Esophagus squamous epithelium (tissue), 5 donors: ENCODE measurements around the gene LBR. TPM values are rescaled to one million over a fixed set of nuclear protein-coding genes. Genes with fewer than 3 reads are reported as not detected.

Experiments
- DNase-seq: peaks from one replicate; lab custom pipeline; 2025; lab: John Stamatoyannopoulos, UW
- H3K27ac ChIP-seq, 4 donors: fragments of 200-600 bp; sonication (generic); one replicate each; pipeline ENCODE4 v1.5.1; 2016 to 2019; ENCODE audit warnings: mild to moderate bottlenecking in 1 of 4
- H3K27me3 ChIP-seq, 4 donors: fragments of 200-600 bp; sonication (generic); 1 replicate in 3 of 4; 2 replicates in 1 of 4; pipeline versions ENCODE4 v1.5.1 to v1.6.0; 2017 to 2021; ENCODE audit warnings: antibody characterized with exemption in 1 of 4
- H3K36me3 ChIP-seq, 3 donors: fragments of 200-600 bp; sonication (generic); one replicate each; pipeline ENCODE4 v1.5.1; 2016 to 2019
- H3K4me1 ChIP-seq, 3 donors: fragments of 200-600 bp; sonication (generic); one replicate each; pipeline ENCODE4 v1.5.1; 2017 to 2019
- H3K4me3 ChIP-seq, 4 donors: fragments of 200-600 bp; sonication (generic); 1 replicate in 3 of 4; 2 replicates in 1 of 4; pipeline ENCODE4 v1.5.1; 2016 to 2019; ENCODE audit warnings: mild to moderate bottlenecking in 2 of 4, moderate library complexity in 1 of 4
- H3K9me3 ChIP-seq, 3 donors: fragments of 200-600 bp; sonication (generic); one replicate each; pipeline ENCODE4 v1.5.1; 2016 to 2019
- POLR2A ChIP-seq, 4 donors: fragments of 450-650 bp; IDR thresholded peaks; one replicate each; pipeline ENCODE4 v1.6.1; 2017; ENCODE audit warnings: antibody characterized with exemption in 4 of 4, mild to moderate bottlenecking in 4 of 4, moderate library complexity in 3 of 4
- WGBS, 2 donors: methylation state at CpG; one replicate each; pipeline ENCODE4 v1.1.5; 2018; 5-methylcytosine and 5-hydroxymethylcytosine counted together
- intact Hi-C: fragments of 100-400 bp; cut with DNase I; formaldehyde crosslinking; loops from one replicate; pipeline ENCODE4 v1.15.0; 2022
- total RNA-seq, 4 donors: library from RNA; depleted of rRNA; stranded (reverse); fragments of >200 nt; gene quantifications; one replicate each; pipeline ENCODE4 v1.1.0, GENCODE V29; 2016
- TF ChIP-seq, protein P1 (sequence below), 6 experiments: fragments of 450-650 bp in 4 of 6; fragments of 200-600 bp in 2 of 6; sonication (generic) in 2 of 6; IDR thresholded peaks; one replicate each; pipeline ENCODE4 v1.5.1; 2016 to 2019; ENCODE audit warnings: antibody characterized with exemption in 6 of 6, mild to moderate bottlenecking in 4 of 6, moderate library complexity in 4 of 6
- donor health status: DM: yes; HTN: yes; CAD: no.

The LBR gene
- total RNA-seq, 4 donors from 2014 or later = 39.8 to 50.0 (median 42.9) TPM

DNA sequence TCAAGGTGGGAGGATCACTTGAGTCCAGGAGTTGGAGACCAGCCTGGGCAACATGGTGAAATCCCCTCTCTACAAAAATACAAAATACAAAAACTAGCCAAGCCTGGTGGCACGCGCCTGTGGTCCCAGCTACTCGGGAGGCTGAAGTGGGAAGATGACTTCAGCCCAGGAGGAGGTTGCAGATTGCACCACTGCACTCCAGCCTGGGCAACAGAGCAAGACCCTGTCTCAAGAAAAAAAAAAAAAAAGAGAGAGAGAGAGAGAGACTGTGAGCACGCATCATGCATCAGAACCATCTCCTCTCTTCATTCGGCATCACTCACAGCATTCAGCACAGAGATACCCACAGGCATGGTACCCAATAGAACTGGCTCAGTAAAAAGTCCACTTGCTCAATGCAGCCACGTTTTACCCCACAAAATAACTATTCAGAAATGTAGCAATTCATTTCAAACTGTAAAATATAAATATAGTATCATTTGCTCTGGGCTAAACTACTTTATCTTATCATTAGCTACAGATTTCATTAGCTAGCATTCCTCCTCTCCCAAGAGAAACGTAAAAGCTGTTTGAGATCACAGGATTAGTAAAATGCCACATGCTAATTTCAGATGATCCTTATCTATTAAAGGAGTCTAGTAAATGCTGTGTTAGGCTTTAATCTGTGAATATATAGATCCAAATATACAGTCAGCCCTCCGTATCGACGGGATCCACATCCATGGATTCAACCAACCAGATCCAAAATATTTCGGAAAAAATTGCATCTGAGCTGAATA lies 11.7 kb downstream of the LBR start:
- no peaks in the 10 kb centered on the region for H3K27me3 ChIP-seq
- no peak for DNase-seq
- intact Hi-C loops = no loop called here
- peaks cover 26 to 98% (median 55%) of the 10 kb centered on the region in 3 donors for H3K36me3 ChIP-seq
- 93 to 95% methylated on average over 11 of the region's 11 CpGs for WGBS, 2 donors
- no peak overlapping the region for H3K4me3 ChIP-seq
- no peaks in the 10 kb centered on the region for H3K9me3 ChIP-seq
- no peak for TF ChIP-seq POLR2A (IDR thresholded peaks at IDR 0.05)
- TF ChIP-seq, protein P1, sequence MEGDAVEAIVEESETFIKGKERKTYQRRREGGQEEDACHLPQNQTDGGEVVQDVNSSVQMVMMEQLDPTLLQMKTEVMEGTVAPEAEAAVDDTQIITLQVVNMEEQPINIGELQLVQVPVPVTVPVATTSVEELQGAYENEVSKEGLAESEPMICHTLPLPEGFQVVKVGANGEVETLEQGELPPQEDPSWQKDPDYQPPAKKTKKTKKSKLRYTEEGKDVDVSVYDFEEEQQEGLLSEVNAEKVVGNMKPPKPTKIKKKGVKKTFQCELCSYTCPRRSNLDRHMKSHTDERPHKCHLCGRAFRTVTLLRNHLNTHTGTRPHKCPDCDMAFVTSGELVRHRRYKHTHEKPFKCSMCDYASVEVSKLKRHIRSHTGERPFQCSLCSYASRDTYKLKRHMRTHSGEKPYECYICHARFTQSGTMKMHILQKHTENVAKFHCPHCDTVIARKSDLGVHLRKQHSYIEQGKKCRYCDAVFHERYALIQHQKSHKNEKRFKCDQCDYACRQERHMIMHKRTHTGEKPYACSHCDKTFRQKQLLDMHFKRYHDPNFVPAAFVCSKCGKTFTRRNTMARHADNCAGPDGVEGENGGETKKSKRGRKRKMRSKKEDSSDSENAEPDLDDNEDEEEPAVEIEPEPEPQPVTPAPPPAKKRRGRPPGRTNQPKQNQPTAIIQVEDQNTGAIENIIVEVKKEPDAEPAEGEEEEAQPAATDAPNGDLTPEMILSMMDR (IDR thresholded peaks at IDR 0.05) = no peak
- no peaks in the 10 kb centered on the region for H3K4me1 ChIP-seq
- no peak overlapping the region for H3K27ac ChIP-seq

DNA sequence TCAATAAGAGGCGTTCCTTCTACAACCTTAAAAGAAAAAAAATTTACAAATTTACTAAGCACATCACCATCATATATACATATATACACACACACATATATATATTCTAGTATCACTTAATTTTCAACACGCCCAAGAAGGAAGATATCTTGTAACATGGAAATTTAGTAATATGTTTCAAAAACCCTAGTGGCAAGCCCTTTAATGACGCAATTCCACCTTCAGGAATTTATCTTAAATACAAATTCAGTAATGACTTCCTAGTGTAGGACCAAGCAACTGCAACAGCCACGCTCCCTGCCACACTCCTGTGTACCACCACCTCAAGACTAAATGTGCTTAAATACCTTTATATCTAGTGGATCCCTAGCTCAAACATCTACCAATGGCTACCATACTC lies 12.5 kb downstream of the LBR start:
- Histone ChIP-seq H3K36me3 (peaks cover 27 to 100% (median 61%) of the 10 kb centered on the region in 3 donors), H3K27ac (no peak overlapping the region), H3K27me3 (no peaks in the 10 kb centered on the region), H3K4me3 (no peak overlapping the region), H3K4me1 (no peaks in the 10 kb centered on the region), H3K9me3 (no peaks in the 10 kb centered on the region)
- intact Hi-C loops = no loop called here
- no peak for DNase-seq
- TF ChIP-seq POLR2A (IDR thresholded peaks at IDR 0.05) = no peak
- TF ChIP-seq, protein P1 (IDR thresholded peaks at IDR 0.05) = peak in 1 of 6 experiments; percentile 5
- WGBS, 2 donors = 89 to 94% methylated on average over 4 of the region's 4 CpGs

DNA sequence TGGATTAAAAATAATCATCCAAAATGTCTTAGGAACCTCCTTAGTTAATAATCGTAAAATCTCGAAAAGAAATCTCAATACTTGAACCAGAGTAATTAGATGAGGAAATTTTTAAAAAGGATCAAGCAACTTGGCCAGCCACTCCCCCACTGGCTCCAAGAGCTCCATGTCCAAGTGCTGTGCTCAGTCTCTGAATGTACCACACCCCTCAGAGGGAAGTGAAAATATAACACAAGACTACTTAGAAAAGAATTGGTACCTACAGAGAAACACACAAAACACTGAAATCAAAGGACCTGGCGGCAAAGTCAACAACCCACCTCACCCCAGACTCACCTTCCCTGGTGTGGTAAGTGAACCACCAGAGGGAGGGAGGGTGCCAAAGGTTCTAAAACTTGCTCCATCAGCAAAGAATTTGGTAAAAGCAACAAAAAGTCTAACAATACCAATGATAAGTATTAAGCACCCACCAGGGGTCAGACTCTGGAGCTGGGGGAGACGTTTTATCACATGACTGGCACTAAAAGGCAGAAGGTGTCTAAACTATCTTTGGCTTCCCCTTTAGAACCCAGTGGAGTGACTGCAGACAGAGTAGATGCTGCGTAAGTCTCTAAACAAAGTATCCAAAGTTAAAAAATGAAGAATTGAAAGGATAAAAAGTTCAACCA lies 14.0 kb downstream of the LBR start:
- Histone ChIP-seq H3K27me3 (no peaks in the 10 kb centered on the region), H3K4me1 (no peaks in the 10 kb centered on the region), H3K9me3 (no peaks in the 10 kb centered on the region), H3K36me3 (peaks cover 24 to 100% (median 68%) of the 10 kb centered on the region in 3 donors), H3K27ac (no peak overlapping the region), H3K4me3 (no peak overlapping the region)
- no peak for TF ChIP-seq POLR2A (IDR thresholded peaks at IDR 0.05)
- TF ChIP-seq, protein P1 (IDR thresholded peaks at IDR 0.05) = no peak
- intact Hi-C loops = no loop called here
- no peak for DNase-seq
- 83 to 86% methylated on average over 5 of the region's 5 CpGs for WGBS, 2 donors

DNA sequence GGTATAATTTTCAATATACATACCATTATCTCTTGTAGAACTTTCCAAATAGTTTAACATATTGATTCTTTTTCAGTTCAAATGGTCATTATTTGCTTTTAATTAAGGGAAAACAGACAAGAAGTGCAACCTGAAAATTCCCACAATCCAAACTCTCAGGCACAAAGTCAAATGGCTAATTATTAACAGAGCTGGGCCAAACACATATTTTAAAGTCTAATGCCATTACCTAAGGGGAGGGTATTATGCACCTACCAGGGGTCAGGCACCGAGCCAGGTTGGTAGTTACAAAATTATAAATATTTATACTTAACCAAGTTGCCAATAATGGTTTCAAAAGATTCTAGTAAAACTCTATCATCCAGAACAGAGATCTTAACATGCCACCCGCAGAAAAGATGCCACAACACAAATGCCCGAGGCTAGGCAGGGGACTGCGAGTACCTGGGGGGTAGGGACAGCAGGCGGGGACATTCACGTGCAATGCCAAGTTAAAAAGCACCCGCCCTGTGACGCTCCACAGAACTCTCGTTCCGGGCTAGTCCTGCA lies 15.0 kb downstream of the LBR start:
- peaks cover 21 to 100% (median 63%) of the 10 kb centered on the region in 3 donors for H3K36me3 ChIP-seq
- DNase-seq = no peak

More for the DNA sequence above, 15.0 kb downstream of the LBR start:
- H3K4me3 ChIP-seq = no peak overlapping the region
- H3K27me3 ChIP-seq = no peaks in the 10 kb centered on the region
- no peaks in the 10 kb centered on the region for H3K4me1 ChIP-seq
- WGBS, 2 donors = 86 to 91% methylated on average over 9 to 10 of the region's 10 CpGs
- H3K9me3 ChIP-seq = no peaks in the 10 kb centered on the region
- no peak overlapping the region for H3K27ac ChIP-seq
- no peak for TF ChIP-seq POLR2A (IDR thresholded peaks at IDR 0.05)
- TF ChIP-seq, protein P1 (IDR thresholded peaks at IDR 0.05) = no peak
- intact Hi-C loops = no loop called here
